GM12891 (cell line): ENCODE data around the gene ANKFN1.

Experiments used
- PAX5 ChIP-seq: IDR thresholded peaks from 2 replicates; pipeline ENCODE4 v1.6.1; 2011; ENCODE audit warnings: low read length, moderate library complexity, mild to moderate bottlenecking; ENCODE audit not compliant: insufficient read depth, severe bottlenecking
- POLR2A ChIP-seq: IDR thresholded peaks from 2 replicates; pipeline ENCODE4 v1.6.1; 2011; ENCODE audit warnings: low read depth, low read length, control low read depth
- POLR2AphosphoS5 ChIP-seq: IDR thresholded peaks from 2 replicates; pipeline ENCODE4 v1.6.1; 2011; ENCODE audit warnings: low read depth, low read length, control low read depth
- POU2F2 ChIP-seq: IDR thresholded peaks from 2 replicates; pipeline ENCODE4 v1.6.1; 2011; ENCODE audit warnings: low read depth, mild to moderate bottlenecking, control low read depth, low read length, moderate library complexity
- SPI1 ChIP-seq: IDR thresholded peaks from 2 replicates; pipeline ENCODE4 v1.6.1; 2011; ENCODE audit warnings: low read depth, low read length, control low read depth
- TAF1 ChIP-seq: IDR thresholded peaks from 2 replicates; pipeline ENCODE4 v1.6.1; 2011; ENCODE audit warnings: low read depth, low read length, control low read depth

DNA sequence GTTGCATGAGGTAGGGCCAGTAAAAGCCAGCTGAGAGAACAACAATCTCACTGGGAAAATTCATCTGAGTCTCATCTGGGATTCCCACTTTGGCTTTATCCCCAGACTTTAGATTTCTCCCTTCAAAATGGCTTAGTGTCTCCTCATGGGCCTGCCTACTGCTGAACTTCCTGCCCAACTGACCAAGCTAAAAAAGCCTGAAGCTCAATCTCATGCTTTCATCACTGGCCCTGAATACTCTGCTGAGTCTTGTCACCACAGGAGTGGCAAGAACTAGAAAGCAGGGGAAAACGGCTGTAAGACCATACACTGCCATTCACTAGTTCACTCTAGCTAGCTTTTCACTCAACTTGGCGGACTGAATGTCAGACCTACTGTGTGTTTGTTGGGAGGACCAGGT lies 343.9 kb downstream of the ANKFN1 start:
- TF ChIP-seq POLR2AphosphoS5 (no peak), POLR2A (no peak), TAF1 (no peak), POU2F2 (no peak), SPI1 (no peak), PAX5 (no peak)
